GM13976 (cell line): ENCODE results near the gene CNTNAP2.

Source experiments
- DNase-seq: peaks from one replicate; pipeline ENCODE4 v3.0.0; 2012; ENCODE audit warnings: low spot score
- in situ Hi-C: fragments of 300-500 bp; cut with MboI; formaldehyde crosslinking; loops from one replicate; pipeline ENCODE4 v1.12.0; 2022; ENCODE audit warnings: low sequenced_read_pairs, mixed read lengths, inconsistent platforms; ENCODE audit not compliant: unreplicated experiment
- TF ChIP-seq, protein P1 (sequence below): IDR thresholded peaks from 2 replicates; pipeline ENCODE4 v1.5.1; 2012; ENCODE audit warnings: borderline replicate concordance, mild to moderate bottlenecking; ENCODE audit not compliant: insufficient read depth; ENCODE audit errors: extremely low read depth, missing control alignments, control extremely low read depth

Gene CNTNAP2

GRCh38 chr7:146131701-146132100 lies 15.1 kb downstream of the CNTNAP2 start:
- DNase-seq: no peak
- in situ Hi-C loops: no loop called here
- TF ChIP-seq, protein P1, sequence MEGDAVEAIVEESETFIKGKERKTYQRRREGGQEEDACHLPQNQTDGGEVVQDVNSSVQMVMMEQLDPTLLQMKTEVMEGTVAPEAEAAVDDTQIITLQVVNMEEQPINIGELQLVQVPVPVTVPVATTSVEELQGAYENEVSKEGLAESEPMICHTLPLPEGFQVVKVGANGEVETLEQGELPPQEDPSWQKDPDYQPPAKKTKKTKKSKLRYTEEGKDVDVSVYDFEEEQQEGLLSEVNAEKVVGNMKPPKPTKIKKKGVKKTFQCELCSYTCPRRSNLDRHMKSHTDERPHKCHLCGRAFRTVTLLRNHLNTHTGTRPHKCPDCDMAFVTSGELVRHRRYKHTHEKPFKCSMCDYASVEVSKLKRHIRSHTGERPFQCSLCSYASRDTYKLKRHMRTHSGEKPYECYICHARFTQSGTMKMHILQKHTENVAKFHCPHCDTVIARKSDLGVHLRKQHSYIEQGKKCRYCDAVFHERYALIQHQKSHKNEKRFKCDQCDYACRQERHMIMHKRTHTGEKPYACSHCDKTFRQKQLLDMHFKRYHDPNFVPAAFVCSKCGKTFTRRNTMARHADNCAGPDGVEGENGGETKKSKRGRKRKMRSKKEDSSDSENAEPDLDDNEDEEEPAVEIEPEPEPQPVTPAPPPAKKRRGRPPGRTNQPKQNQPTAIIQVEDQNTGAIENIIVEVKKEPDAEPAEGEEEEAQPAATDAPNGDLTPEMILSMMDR: no peak

DNA sequence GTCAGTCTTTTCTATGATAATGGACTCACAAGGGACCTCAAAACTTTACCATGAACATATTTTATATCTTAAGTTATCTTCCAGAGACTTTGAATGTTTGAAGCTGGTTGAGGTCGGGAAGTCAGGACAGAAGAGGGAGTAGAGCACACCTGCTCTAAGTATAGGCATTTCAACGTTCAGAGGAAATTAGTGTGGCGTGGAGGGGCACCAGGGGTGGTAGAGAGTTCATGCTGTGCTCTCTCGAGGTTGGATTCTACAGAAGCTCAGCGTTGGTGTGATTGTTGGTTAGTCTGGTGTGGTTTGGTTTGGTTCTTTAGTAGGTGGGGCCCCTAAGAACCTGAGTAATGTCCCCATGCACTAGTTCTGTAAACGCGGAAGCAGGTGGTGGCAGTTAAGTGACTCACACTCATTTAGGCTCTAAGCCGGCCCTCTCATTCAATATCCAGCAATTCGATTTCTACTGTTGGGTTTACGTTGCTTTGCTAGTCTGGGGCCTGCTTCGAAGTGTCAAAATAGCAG lies 19.8 kb downstream of the CNTNAP2 start:
- in situ Hi-C loops: no loop called here
- no peak for DNase-seq
- TF ChIP-seq, protein P1: no peak

GRCh38 chr7:146138926-146139325 lies 22.3 kb downstream of the CNTNAP2 start:
- no peak for DNase-seq
- in situ Hi-C loops: no loop called here
- TF ChIP-seq, protein P1: no peak

- in situ Hi-C loops: no loop called here
- DNase-seq: no peak
- TF ChIP-seq, protein P1: no peak
These were observed 30.4 kb downstream of the CNTNAP2 start for GRCh38 chr7:146146831-146147486.

- DNase-seq: no peak
- TF ChIP-seq, protein P1: no peak
- in situ Hi-C loops: no loop called here
These were observed 33.6 kb downstream of the CNTNAP2 start for GRCh38 chr7:146150153-146150552.

GRCh38 chr7:146172112-146172511 lies 55.5 kb downstream of the CNTNAP2 start:
- DNase-seq: no peak
- TF ChIP-seq, protein P1: no peak
- in situ Hi-C loops: no loop called here
